ENCODE results near the gene RPL18A. TPM values are rescaled to one million over a fixed set of nuclear protein-coding genes. Genes with fewer than 3 reads are reported as not detected.

RPL18A gene
- total and polyA plus RNA-seq, 2 of the 4 experiments (the other 2 are of a cell fraction) = 1,351 to 1,735 TPM

DNA sequence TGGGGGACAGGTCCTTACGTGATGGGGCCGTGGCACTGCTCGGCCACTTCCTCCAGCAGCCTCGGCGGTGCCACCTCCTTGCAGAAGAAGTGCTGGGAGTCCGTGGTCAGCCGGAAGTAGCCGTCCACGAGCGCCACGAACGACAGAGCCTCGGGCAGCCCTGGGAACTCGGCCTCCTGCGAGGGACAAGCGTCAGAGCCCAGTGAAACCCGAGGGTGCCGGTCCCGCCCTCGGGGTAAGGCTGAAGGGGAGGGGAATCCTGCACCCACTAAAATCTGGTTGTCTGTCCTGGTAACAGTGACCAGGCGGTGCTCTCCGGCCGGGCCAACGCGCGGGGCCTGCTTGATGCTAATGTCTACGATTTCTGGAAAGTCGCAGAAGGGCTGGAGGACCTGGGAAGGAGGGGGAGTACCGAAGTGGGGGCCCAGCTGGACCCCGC lies 18.3 kb upstream of the RPL18A start:
- ChIA-PET POLR2A (ENCODE audit: unreplicated experiment) (no interaction called here), CTCF (no interaction called here)
- no peak overlapping the region for H4K91ac ChIP-seq (ENCODE audit: insufficient read depth, low read depth, low read length)
- no peak overlapping the region for H2BK120ac ChIP-seq (ENCODE audit: low read depth, low read length)
- intact Hi-C loops (cut with micrococcal nuclease) = no loop called here
- H3K79me1 ChIP-seq (ENCODE audit: low read depth in 1 of 2, low read length in 2 of 2) = no peaks in the 10 kb centered on the region
- ATAC-seq (ENCODE audit: low read depth) (peak; percentile 3), DNase-seq (no peak)
- WGBS, 2 experiments (ENCODE audit: extremely low coverage in 2 of 2, insufficient read length in 1 of 2) = 26% methylated on average over 13 of the region's 30 CpGs; no CpG with 5 or more reads in 1 of the 2 experiments
- H3K4me1 ChIP-seq (ENCODE audit: control insufficient read depth, insufficient read depth, low read length) = peaks cover 4% of the 10 kb centered on the region
- no peak overlapping the region for H3K56ac ChIP-seq (ENCODE audit: extremely low read depth, insufficient read depth, low read length)
- H3K36me3 ChIP-seq (ENCODE audit: control insufficient read depth, insufficient read depth, low read length) = no peaks in the 10 kb centered on the region
- in situ Hi-C loops (cut with MboI; ENCODE audit: low sequenced_read_pairs) = no loop called here
- H3K4ac ChIP-seq (ENCODE audit: low read depth, low read length) = no peak overlapping the region
- no peak overlapping the region for H2AK5ac ChIP-seq (ENCODE audit: low read depth, low read length)
- no peaks in the 10 kb centered on the region for H3K9me3 ChIP-seq (ENCODE audit: control insufficient read depth, insufficient read depth, low read length)
- H3K14ac ChIP-seq (replicated peaks; ENCODE audit: low read depth, low read length) = no peak overlapping the region
- no peak overlapping the region for H2BK5ac ChIP-seq (ENCODE audit: low read depth, low read length, poor library complexity, severe bottlenecking)
- H2AFZ ChIP-seq (replicated peaks; ENCODE audit: low read length, poor library complexity) = peak overlapping the region; percentile 88
- no peak overlapping the region for H2AK9ac ChIP-seq (replicated peaks; ENCODE audit: low read depth, low read length, poor library complexity)
- H3K4me3 ChIP-seq (ENCODE audit: insufficient read depth, low read depth, low read length) = no peak overlapping the region; the same call in 1 of the 2 replicates
- no peaks in the 10 kb centered on the region for H3K9me1 ChIP-seq (ENCODE audit: insufficient read depth, low read length)
- H3K23ac ChIP-seq (ENCODE audit: low read depth, low read length) = no peak overlapping the region
- TF ChIP-seq MXI1 (IDR thresholded peaks at IDR 0.05; ENCODE audit: borderline replicate concordance, low read depth, low read length) (no peak), RFX5 (IDR thresholded peaks at IDR 0.05; ENCODE audit: low read depth, low read length) (no peak), FOS (IDR thresholded peaks at IDR 0.05; ENCODE audit: low read depth, low read length) (no peak), CEBPB (IDR thresholded peaks at IDR 0.05; ENCODE audit: low read depth, low read length) (no peak), SMC3 (IDR thresholded peaks at IDR 0.05; ENCODE audit: low read depth, low read length) (no peak), MAFK (IDR thresholded peaks at IDR 0.05; ENCODE audit: low read depth, low read length) (no peak), MAZ (IDR thresholded peaks at IDR 0.05; ENCODE audit: borderline replicate concordance, low read depth, low read length) (no peak), CHD1 (IDR thresholded peaks at IDR 0.05; ENCODE audit: low read depth, low read length) (no peak), NFE2L2 (IDR thresholded peaks at IDR 0.05; ENCODE audit: low read depth, low read length) (no peak), RAD21 (IDR thresholded peaks at IDR 0.05; ENCODE audit: low read length) (no peak), BHLHE40 (IDR thresholded peaks at IDR 0.05; ENCODE audit: low read depth, low read length) (no peak), POLR2A (IDR thresholded peaks at IDR 0.05; ENCODE audit: low read depth, low read length) (no peak), RCOR1 (IDR thresholded peaks at IDR 0.05; ENCODE audit: insufficient replicate concordance, low read length) (no peak)
- TF ChIP-seq, protein P1, sequence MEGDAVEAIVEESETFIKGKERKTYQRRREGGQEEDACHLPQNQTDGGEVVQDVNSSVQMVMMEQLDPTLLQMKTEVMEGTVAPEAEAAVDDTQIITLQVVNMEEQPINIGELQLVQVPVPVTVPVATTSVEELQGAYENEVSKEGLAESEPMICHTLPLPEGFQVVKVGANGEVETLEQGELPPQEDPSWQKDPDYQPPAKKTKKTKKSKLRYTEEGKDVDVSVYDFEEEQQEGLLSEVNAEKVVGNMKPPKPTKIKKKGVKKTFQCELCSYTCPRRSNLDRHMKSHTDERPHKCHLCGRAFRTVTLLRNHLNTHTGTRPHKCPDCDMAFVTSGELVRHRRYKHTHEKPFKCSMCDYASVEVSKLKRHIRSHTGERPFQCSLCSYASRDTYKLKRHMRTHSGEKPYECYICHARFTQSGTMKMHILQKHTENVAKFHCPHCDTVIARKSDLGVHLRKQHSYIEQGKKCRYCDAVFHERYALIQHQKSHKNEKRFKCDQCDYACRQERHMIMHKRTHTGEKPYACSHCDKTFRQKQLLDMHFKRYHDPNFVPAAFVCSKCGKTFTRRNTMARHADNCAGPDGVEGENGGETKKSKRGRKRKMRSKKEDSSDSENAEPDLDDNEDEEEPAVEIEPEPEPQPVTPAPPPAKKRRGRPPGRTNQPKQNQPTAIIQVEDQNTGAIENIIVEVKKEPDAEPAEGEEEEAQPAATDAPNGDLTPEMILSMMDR (conservative IDR thresholded peaks at IDR 0.05; ENCODE audit: low read depth, low read length) = no peak
- TF ChIP-seq, protein P2, sequence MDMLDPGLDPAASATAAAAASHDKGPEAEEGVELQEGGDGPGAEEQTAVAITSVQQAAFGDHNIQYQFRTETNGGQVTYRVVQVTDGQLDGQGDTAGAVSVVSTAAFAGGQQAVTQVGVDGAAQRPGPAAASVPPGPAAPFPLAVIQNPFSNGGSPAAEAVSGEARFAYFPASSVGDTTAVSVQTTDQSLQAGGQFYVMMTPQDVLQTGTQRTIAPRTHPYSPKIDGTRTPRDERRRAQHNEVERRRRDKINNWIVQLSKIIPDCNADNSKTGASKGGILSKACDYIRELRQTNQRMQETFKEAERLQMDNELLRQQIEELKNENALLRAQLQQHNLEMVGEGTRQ (IDR thresholded peaks at IDR 0.05; ENCODE audit: low read depth, low read length) = no peak
- TF ChIP-seq, protein P3, sequence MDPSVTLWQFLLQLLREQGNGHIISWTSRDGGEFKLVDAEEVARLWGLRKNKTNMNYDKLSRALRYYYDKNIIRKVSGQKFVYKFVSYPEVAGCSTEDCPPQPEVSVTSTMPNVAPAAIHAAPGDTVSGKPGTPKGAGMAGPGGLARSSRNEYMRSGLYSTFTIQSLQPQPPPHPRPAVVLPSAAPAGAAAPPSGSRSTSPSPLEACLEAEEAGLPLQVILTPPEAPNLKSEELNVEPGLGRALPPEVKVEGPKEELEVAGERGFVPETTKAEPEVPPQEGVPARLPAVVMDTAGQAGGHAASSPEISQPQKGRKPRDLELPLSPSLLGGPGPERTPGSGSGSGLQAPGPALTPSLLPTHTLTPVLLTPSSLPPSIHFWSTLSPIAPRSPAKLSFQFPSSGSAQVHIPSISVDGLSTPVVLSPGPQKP (IDR thresholded peaks at IDR 0.05; ENCODE audit: borderline replicate concordance, low read depth, low read length) = no peak
- no peak overlapping the region for H4K8ac ChIP-seq (ENCODE audit: low read depth in 2 of 2, low read length in 2 of 2)
- H3K18ac ChIP-seq (ENCODE audit: low read depth, low read length) = no peak overlapping the region
- H3K27me3 ChIP-seq (ENCODE audit: control insufficient read depth, insufficient read depth, low read length) = peaks cover 14% of the 10 kb centered on the region; the same call in 1 of the 2 replicates
- no peaks in the 10 kb centered on the region for H4K20me1 ChIP-seq (ENCODE audit: insufficient read depth, low read length)
- H2BK15ac ChIP-seq (ENCODE audit: low read depth, low read length) = no peak overlapping the region
- peak overlapping the region; percentile 23 for H3K4me2 ChIP-seq (ENCODE audit: low read depth, low read length)
- no TSS peak for BruUV-seq (replicated peaks)
- no peak overlapping the region for H4K5ac ChIP-seq (ENCODE audit: low read depth, low read length)
- dilution Hi-C loops (cut with HindIII; ENCODE audit: low sequenced_read_pairs, unreplicated experiment) = no loop called here
- H2BK20ac ChIP-seq (ENCODE audit: low read depth, low read length) = no peak overlapping the region
- H3K9ac ChIP-seq (ENCODE audit: low read depth, low read length) = no peak overlapping the region
- H3K27ac ChIP-seq (ENCODE audit: insufficient read depth, low read length) = no peak overlapping the region
